NCI-H2171 (cell line): ENCODE results near the gene MEOX1.

Experiments
- DNase-seq: peaks from one replicate; lab custom pipeline; 2025; lab: John Stamatoyannopoulos, UW

The MEOX1 gene

GRCh38 chr17:43591001-43591400 lies 70.7 kb downstream of the MEOX1 start:
- no peak for DNase-seq
